A549 (cell line): ENCODE results near the gene ALDH3A2.

Experiments used
- BHLHE40 ChIP-seq: IDR thresholded peaks from 2 replicates; pipeline ENCODE4 v1.6.1; 2012; ENCODE audit warnings: low read depth, low read length, inconsistent platforms
- CBX2 ChIP-seq: fragments of 200-600 bp; sonication (generic); IDR thresholded peaks from 2 replicates; pipeline ENCODE4 v1.6.1; 2016; ENCODE audit warnings: low read depth, mild to moderate bottlenecking, borderline replicate concordance
- CEBPB ChIP-seq, 2 experiments: fragments of >200 bp in 1 of 2; sonication (Bioruptor Twin) in 1 of 2; formaldehyde crosslinking in 1 of 2; IDR thresholded peaks; 2 replicates each; pipeline ENCODE4 v1.6.1; 2012 to 2016
- EHF ChIP-seq: fragments of 250-450 bp; sonication (Bioruptor Pico); IDR thresholded peaks from 2 replicates; pipeline ENCODE4 v1.5.0; 2020; ENCODE audit warnings: mild to moderate bottlenecking
- HDAC2 ChIP-seq: fragments of 200-600 bp; sonication (generic); IDR thresholded peaks from 2 replicates; pipeline ENCODE4 v1.6.1; 2016
- MYC ChIP-seq: IDR thresholded peaks from 2 replicates; pipeline ENCODE4 v1.6.1; 2012; ENCODE audit warnings: mild to moderate bottlenecking, inconsistent platforms, low read length, improper control_type of control experiment, borderline replicate concordance
- PHF8 ChIP-seq: fragments of 200-600 bp; sonication (generic); IDR thresholded peaks from 2 replicates; pipeline ENCODE4 v1.6.1; 2016; ENCODE audit warnings: low read depth, mild to moderate bottlenecking, antibody characterized with exemption, moderate library complexity, borderline replicate concordance
- POLR2A ChIP-seq: IDR thresholded peaks from 2 replicates; pipeline ENCODE4 v1.6.1; 2012; ENCODE audit warnings: mild to moderate bottlenecking, low read length
- SREBF2 ChIP-seq: fragments of 450-650 bp; IDR thresholded peaks from 2 replicates; pipeline ENCODE4 v1.6.1; 2014; ENCODE audit warnings: mild to moderate bottlenecking, moderate library complexity
- TP53 ChIP-seq: fragments of 250-450 bp; sonication (Bioruptor Pico); IDR thresholded peaks from 2 replicates; pipeline ENCODE4 v1.5.0; 2021; ENCODE audit warnings: mild to moderate bottlenecking, moderate library complexity
- TF ChIP-seq, protein P1 (sequence below): fragments of 200-600 bp; sonication (generic); IDR thresholded peaks from 2 replicates; pipeline ENCODE4 v1.6.1; 2016; ENCODE audit warnings: antibody characterized with exemption, mild to moderate bottlenecking, moderate library complexity
- TF ChIP-seq, protein P2 (sequence below): fragments of >200 bp; sonication (Bioruptor Twin); formaldehyde crosslinking; IDR thresholded peaks from 3 replicates; pipeline ENCODE4 v1.5.1; 2016
- TF ChIP-seq, protein P3 (sequence below): IDR thresholded peaks from 2 replicates; pipeline ENCODE4 v1.6.1; 2012
- TF ChIP-seq, protein P4 (sequence below): fragments of 450-650 bp; IDR thresholded peaks from 2 replicates; pipeline ENCODE4 v1.6.1; 2014; ENCODE audit warnings: antibody characterized with exemption

DNA sequence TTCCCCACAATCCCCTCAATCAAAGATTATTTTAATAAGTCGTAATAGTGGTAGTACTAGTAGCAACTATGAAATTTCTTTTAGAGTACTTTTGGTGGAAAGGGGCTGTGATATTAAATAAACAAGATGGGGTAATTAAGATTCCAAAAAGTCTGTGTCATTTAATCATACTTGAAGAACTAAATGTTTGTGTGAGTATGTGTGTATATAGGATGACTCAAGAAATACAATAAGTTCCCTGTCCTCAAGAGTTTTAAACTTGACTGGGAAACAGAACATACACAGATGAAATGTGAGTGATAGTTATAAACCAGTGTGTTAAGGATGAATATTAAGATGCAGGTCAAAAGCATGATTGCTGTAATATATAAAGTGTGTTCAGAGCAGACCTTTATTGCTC lies 2.3 kb downstream of the ALDH3A2 start:
- TF ChIP-seq CBX2 (no peak), SREBF2 (no peak), POLR2A (no peak), TP53 (no peak), PHF8 (no peak), EHF (CRISPR knock-in tag) (no peak), BHLHE40 (no peak), HDAC2 (no peak), MYC (no peak), CEBPB (IDR thresholded peaks at IDR 0.05) (no peak)
- TF ChIP-seq, protein P1, sequence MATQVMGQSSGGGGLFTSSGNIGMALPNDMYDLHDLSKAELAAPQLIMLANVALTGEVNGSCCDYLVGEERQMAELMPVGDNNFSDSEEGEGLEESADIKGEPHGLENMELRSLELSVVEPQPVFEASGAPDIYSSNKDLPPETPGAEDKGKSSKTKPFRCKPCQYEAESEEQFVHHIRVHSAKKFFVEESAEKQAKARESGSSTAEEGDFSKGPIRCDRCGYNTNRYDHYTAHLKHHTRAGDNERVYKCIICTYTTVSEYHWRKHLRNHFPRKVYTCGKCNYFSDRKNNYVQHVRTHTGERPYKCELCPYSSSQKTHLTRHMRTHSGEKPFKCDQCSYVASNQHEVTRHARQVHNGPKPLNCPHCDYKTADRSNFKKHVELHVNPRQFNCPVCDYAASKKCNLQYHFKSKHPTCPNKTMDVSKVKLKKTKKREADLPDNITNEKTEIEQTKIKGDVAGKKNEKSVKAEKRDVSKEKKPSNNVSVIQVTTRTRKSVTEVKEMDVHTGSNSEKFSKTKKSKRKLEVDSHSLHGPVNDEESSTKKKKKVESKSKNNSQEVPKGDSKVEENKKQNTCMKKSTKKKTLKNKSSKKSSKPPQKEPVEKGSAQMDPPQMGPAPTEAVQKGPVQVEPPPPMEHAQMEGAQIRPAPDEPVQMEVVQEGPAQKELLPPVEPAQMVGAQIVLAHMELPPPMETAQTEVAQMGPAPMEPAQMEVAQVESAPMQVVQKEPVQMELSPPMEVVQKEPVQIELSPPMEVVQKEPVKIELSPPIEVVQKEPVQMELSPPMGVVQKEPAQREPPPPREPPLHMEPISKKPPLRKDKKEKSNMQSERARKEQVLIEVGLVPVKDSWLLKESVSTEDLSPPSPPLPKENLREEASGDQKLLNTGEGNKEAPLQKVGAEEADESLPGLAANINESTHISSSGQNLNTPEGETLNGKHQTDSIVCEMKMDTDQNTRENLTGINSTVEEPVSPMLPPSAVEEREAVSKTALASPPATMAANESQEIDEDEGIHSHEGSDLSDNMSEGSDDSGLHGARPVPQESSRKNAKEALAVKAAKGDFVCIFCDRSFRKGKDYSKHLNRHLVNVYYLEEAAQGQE, result no peak
- TF ChIP-seq, protein P2, sequence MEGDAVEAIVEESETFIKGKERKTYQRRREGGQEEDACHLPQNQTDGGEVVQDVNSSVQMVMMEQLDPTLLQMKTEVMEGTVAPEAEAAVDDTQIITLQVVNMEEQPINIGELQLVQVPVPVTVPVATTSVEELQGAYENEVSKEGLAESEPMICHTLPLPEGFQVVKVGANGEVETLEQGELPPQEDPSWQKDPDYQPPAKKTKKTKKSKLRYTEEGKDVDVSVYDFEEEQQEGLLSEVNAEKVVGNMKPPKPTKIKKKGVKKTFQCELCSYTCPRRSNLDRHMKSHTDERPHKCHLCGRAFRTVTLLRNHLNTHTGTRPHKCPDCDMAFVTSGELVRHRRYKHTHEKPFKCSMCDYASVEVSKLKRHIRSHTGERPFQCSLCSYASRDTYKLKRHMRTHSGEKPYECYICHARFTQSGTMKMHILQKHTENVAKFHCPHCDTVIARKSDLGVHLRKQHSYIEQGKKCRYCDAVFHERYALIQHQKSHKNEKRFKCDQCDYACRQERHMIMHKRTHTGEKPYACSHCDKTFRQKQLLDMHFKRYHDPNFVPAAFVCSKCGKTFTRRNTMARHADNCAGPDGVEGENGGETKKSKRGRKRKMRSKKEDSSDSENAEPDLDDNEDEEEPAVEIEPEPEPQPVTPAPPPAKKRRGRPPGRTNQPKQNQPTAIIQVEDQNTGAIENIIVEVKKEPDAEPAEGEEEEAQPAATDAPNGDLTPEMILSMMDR, result no peak
- TF ChIP-seq, protein P3, sequence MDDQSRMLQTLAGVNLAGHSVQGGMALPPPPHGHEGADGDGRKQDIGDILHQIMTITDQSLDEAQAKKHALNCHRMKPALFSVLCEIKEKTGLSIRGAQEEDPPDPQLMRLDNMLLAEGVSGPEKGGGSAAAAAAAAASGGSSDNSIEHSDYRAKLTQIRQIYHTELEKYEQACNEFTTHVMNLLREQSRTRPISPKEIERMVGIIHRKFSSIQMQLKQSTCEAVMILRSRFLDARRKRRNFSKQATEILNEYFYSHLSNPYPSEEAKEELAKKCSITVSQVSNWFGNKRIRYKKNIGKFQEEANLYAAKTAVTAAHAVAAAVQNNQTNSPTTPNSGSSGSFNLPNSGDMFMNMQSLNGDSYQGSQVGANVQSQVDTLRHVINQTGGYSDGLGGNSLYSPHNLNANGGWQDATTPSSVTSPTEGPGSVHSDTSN, result no peak
- TF ChIP-seq, protein P4, sequence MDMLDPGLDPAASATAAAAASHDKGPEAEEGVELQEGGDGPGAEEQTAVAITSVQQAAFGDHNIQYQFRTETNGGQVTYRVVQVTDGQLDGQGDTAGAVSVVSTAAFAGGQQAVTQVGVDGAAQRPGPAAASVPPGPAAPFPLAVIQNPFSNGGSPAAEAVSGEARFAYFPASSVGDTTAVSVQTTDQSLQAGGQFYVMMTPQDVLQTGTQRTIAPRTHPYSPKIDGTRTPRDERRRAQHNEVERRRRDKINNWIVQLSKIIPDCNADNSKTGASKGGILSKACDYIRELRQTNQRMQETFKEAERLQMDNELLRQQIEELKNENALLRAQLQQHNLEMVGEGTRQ, result no peak
